ENCODE data around the gene GPR161. TPM values are rescaled to one million over a fixed set of nuclear protein-coding genes. Genes with fewer than 3 reads are reported as not detected.
"Not testable (repeated sequence)": the region's sequence is repeated elsewhere in the genome, so short reads cannot be mapped to it uniquely, and the experiment has no call there.

GPR161 gene
- total RNA-seq, 1 experiment from 2014 or later, result 15.2 TPM

DNA sequence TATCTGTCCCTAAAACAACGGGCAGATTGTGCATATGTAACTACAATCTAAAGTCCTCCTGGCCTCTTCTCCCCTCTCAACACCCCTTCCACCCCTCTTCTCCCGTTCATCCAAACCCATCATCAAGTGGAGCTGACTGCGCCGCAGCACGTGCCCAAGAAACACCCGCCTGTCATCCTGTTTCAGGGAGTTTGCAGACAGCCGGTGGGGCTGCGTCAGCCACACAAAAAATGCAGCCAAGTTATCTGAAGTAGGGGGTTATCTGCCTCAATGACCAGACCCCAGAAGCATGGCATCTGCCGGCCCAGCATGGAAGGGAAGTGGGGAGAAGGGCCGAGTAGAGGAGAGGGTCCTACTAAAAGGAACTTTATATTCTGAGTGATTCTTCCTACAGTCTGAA is 49.0 kb downstream of the GPR161 start:
- no peak for DNase-seq (ENCODE audit: low read depth)

GRCh38 chr1:168086438-168086837 is 50.3 kb downstream of the GPR161 start:
- DNase-seq (ENCODE audit: low read depth), result no peak

- no peak for DNase-seq (ENCODE audit: low read depth)
These were observed 51.3 kb downstream of the GPR161 start for GRCh38 chr1:168085401-168085872.

DNA sequence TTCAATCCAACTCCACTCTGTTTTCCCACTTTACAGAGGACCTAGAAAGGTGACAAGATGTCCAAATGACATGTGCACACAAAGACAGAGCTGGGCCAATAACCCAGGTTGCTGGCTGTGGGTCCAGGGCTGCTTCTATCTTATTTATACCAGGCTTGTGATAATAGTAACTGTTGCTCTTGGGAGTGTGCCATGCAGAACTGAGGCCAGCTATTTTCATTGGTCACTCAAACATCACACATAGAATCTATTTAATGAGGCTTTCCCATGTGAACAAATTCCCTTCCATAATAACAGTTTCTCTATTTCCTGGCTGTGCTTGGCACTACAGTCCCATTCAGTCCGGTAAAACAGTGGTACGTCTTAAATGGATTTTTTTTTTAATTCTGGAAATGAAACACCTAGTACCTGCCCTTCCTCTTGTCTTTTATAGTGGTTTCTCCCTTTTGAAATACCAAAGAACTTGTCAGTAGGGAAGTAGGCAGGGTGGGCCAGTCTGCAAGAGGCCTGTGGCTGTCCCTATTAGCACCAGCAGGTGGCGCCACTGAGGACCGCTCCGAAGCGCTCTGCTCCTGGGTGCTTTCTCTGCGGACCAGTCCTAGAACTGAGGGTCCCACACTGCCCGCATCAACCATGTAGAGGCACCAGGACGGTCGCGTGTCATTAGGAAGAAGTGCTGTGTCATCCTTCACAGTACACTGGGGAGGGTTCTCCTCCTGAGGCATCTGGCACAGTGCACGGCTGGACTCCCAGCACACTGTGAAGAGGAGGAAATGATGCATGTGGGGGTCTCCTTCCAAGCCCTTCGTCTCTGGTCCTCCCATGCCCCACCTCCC is 52.1 kb downstream of the GPR161 start:
- no peak for DNase-seq (ENCODE audit: low read depth)

DNA sequence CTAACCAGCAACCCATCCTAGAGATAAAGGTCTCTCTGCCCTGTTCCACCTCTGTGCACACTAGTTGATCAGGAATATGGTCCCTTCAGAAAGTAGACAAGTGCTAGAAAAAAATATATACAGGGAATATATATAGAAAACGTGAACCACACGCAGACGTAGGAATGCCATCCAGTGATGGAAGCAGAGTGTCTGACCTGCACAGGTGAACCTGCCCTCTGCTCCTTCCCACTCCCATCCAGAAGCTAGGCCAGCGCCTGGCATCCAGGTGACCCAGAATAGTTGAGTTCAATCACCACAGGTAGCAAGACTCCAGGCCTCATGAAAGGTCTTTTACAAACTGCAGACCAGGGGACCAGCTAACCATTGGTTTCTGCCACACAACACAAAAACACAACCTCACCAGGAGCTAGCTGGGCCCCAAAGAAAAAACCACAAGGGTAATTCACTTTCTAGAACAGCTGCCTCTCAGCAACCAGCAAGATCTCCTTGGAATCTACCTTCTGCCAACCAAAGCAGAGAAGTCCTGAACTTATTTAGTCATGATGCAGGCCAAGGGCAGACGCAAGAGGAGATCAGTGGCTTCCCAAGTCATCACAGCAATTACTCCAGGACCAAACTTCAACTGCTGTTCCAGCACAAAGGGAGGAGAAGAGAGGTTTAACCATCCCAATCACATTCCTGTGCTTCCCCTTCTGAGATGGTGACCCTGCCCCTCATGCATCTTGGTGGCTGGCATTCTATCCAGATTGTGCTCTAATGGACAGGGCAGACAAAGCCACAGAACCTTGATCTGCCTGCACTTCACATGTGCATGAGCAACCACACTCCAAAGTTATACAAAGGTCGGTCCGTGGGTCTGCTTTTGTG is 53.0 kb downstream of the GPR161 start:
- DNase-seq (ENCODE audit: low read depth), result no peak

- peak; percentile 76 for DNase-seq (ENCODE audit: low read depth)
These were observed 54.5 kb downstream of the GPR161 start for GRCh38 chr1:168082008-168082876.

GRCh38 chr1:168081373-168082007 is 55.2 kb downstream of the GPR161 start:
- peak; percentile 38 for DNase-seq (ENCODE audit: low read depth)

- DNase-seq (ENCODE audit: low read depth), result peak; percentile 80
These were observed 57.0 kb downstream of the GPR161 start for GRCh38 chr1:168079761-168080160.

DNA sequence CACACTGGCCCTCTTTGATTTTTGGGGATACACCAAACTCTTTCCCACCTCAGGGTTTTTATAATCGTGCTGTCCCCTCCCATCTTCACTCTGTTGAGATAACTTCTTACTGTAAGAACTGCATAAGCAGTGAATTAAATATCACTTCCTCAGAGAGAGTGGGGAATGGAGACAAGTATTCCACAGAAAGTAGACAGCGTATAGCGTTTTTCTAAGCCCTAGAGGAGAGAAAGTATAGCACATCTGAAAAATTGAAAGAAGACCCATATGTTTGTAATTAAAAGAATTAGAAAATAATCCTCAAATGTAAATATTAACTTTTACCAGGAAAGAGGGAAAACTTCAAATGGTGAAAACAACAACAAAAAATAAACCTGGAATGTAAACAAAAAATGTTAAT is 67.3 kb downstream of the GPR161 start:
- DNase-seq (ENCODE audit: low read depth), result no peak

- DNase-seq (ENCODE audit: low read depth), result no peak
These were observed 71.2 kb downstream of the GPR161 start for GRCh38 chr1:168065506-168065905.

DNA sequence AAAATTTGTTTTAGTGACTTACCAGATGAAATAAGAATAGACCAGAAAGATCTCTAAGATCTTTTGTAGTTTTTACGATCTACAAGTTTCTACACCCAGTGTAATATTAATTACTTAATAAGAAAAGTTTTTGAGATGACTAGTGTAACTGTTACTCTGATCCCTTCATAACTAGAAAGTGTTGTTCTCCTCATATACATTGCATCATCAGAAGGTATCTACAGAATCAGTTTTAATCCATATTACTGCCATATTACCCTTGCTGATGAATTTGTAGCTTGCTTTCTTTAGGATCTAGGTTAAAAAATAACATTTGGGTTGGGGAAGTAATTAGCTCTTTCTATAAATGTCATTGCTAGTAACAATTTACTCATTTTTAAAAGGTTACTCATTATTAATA is 72.5 kb downstream of the GPR161 start:
- no peak for DNase-seq (ENCODE audit: low read depth)

DNA sequence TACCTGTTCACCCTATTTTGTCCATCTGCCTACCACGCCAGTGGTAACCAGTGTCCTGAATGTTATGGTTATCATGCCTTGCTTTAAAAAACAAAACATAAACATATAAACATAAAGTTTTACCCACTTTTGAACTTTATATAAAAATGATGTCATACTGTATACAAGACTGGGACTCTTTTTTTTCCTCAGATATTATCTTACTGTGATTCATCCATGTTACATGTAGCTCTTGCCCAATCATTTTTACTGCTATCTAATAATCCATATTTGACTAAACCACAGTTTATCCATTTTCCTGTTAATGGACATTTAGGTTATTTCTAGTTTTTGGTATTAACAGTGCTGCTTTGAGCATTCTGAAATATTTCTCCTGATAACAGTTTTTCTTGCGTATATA is 78.8 kb downstream of the GPR161 start:
- DNase-seq (ENCODE audit: low read depth), result peak; percentile 13

GRCh38 chr1:168057355-168057754 is 79.4 kb downstream of the GPR161 start:
- no peak for DNase-seq (ENCODE audit: low read depth)

- DNase-seq (ENCODE audit: low read depth), result not testable (repeated sequence)
These were observed 80.6 kb downstream of the GPR161 start for GRCh38 chr1:168056152-168056551.

GRCh38 chr1:168054117-168054516 is 82.6 kb downstream of the GPR161 start:
- no peak for DNase-seq (ENCODE audit: low read depth)

DNA sequence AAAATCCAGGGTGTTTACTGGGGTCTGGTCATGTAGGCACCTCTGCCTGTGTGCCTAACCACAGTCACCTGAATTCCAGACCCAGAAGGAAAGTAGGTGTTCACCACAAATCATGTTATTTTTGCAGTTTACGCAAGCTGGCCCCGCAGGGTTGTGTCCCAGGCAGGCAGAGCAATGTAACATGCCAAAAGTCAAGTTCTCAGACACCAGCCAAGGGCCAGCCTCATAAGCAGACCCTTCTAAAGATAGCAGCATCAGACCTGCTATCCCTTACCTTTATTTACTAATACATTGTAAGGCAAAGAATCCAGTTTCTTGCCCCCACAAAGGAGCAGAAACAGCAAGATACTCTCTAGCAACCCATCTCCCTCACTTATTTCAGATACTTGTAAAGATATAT is 83.0 kb downstream of the GPR161 start:
- DNase-seq (ENCODE audit: low read depth), result no peak

- DNase-seq (ENCODE audit: low read depth), result no peak
These were observed 85.8 kb downstream of the GPR161 start for GRCh38 chr1:168050880-168051279.

DNA sequence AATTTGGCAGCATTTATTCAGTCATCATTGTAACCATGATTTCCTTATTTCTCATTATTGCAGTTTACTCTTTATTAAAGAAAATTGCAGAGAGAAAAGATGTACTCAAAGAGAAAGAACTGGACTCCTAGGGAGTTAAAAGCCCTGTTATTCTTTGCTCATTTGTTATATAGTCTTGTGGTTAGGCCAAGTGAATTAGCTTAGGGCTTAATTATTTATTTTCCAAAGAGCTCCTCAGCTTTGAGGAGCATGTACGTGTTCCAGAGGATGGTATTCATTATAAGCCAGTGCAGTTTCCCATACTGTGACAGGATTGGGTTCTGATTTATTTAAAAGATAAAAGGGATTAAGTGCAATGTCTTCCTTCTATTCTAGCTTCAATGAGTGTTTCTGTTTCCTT is 86.4 kb downstream of the GPR161 start:
- no peak for DNase-seq (ENCODE audit: low read depth)

- no peak for DNase-seq (ENCODE audit: low read depth)
These were observed 91.4 kb downstream of the GPR161 start for GRCh38 chr1:168045311-168045710.

DNA sequence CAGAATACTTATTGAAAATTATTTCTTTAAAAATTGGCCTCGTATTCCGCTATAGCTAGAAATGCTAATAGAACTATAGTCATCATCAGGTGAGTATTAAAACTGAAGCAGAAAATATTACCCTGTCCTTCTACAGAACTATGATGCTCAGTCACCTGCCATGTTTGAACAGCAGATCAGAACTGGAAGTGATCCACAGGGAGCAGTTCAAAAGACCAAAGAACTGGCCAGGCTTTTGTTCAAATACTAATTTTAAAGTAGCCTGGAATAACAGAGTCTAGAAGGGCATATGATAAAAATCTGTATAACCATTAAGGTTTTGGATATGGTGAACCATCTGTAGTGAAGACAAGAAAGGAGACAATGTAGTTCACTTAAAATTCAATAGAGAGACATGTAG is 94.4 kb downstream of the GPR161 start:
- no peak for DNase-seq (ENCODE audit: low read depth)

DNA sequence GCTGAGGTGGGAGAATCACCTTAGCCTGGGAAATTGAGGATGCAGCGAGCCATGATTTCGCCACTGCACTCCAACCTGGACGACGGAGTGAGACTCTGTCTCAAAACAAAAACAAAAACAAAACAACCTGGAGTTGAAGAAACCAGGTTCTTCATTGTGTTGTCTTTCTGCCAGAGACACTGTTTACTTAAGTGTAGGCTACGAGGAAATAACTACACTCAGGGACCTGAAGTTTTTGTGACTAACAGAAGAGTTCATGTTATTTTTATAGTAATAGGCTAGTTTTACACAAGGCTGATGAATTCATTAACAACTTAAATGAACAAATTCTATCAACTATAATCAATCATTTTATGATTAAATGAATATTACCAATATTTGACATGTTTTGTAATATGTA is 101.4 kb downstream of the GPR161 start:
- no peak for DNase-seq (ENCODE audit: low read depth)
